Rectal smooth muscle tissue (tissue), 1 donor: Measurements from ENCODE around the gene TBATA.

Experiments used
- H3K27ac ChIP-seq: one replicate; pipeline ENCODE4 v1.7.0; 2013; ENCODE audit warnings: low read depth, low read length, inconsistent platforms
- H3K27me3 ChIP-seq: one replicate; pipeline ENCODE4 v1.7.0; 2013; ENCODE audit warnings: low read length; ENCODE audit not compliant: control insufficient read depth, insufficient read depth
- H3K36me3 ChIP-seq: one replicate; pipeline ENCODE4 v1.7.0; 2013; ENCODE audit warnings: low read length; ENCODE audit not compliant: control insufficient read depth, insufficient read depth
- H3K4me1 ChIP-seq: one replicate; pipeline ENCODE4 v1.7.0; 2013; ENCODE audit warnings: low read length; ENCODE audit not compliant: control insufficient read depth, insufficient read depth
- H3K4me3 ChIP-seq: one replicate; pipeline ENCODE4 v1.7.0; 2013; ENCODE audit warnings: low read length
- H3K9ac ChIP-seq: one replicate; pipeline ENCODE4 v1.7.0; 2013; ENCODE audit warnings: low read length

TBATA gene

DNA sequence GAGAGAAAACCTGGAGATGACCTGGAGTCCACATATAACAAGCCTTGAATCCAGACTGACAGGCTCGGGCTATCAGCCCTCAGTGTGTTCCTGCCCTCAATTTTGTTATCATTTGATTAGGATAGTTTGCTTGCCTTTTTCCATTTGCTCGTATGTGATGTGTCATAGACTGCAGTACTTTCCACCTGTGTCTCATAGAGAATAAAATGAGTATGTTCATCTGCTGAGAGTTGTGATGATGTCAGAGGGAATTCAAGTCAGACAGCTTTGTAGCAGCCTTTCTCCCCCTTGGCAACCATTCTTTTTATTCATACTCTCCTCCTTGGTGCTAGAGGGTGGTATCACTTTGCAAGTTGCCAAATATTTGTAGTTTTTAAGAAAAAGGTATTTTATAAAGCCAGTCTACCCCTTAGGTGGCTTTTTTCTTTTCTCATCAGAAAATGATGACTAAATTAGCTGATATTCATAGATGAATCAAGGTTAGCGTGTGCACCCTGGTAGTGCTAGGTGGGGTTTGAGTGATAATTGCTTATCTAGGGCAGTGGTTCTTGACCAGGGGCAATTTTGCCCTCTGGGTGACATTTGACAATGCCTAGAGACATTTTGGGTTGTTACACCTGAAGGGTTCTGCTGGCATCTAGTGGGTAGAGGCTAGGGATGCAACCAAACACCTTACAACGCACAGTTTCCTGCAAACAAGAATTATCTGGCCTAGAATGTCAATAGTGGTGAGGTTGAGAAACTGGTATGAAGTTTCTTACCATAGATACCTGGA is 36.0 kb upstream of the TBATA start:
- peaks cover 3% of the 10 kb centered on the region for H3K36me3 ChIP-seq
- no peak overlapping the region for H3K9ac ChIP-seq
- H3K4me3 ChIP-seq, result no peak overlapping the region
- no peak overlapping the region for H3K27ac ChIP-seq
- no peaks in the 10 kb centered on the region for H3K27me3 ChIP-seq
- no peaks in the 10 kb centered on the region for H3K4me1 ChIP-seq

GRCh38 chr10:70816220-70816894 is 31.2 kb upstream of the TBATA start:
- no peaks in the 10 kb centered on the region for H3K27me3 ChIP-seq
- peaks cover 3% of the 10 kb centered on the region for H3K36me3 ChIP-seq
- peak overlapping the region; percentile 69 for H3K4me3 ChIP-seq
- H3K27ac ChIP-seq, result peak overlapping the region; percentile 88
- H3K9ac ChIP-seq, result peak overlapping the region; percentile 70
- H3K4me1 ChIP-seq, result no peaks in the 10 kb centered on the region

- Histone ChIP-seq H3K9ac (peak within 1 kb of the TSS; percentile 70), H3K36me3 (peaks cover 3% of the 10 kb centered on the region), H3K27me3 (no peaks in the 10 kb centered on the region), H3K27ac (peak within 1 kb of the TSS; percentile 88), H3K4me3 (peak within 1 kb of the TSS; percentile 69), H3K4me1 (no peaks in the 10 kb centered on the region)
Measured at GRCh38 chr10:70815504-70816219, 30.5 kb upstream of the TBATA start, which contains the start of gene SGPL1. SGPL1 (plus strand) TSS chr10:70815948; CDS start chr10:70816854, 906 bp downstream.

DNA sequence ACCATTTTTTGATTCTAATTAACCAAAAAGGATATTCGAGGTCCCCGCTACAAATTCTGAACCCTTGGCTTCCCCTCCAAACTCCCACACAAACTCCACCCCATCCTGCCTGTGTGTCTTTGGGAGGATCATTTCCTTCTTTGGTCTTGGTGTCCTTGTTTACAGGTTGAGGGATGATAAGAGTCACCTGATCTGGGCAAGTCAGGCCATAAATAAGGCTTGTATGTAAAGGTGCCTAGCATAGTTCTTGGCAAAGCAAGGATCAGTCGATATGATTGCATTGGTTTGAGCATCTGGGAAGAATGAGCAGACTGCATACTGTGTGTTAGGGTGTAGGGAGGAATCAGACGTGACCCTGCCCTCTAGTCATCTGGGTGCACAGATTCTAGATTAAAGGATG is 28.9 kb upstream of the TBATA start:
- H3K4me3 ChIP-seq, result no peak overlapping the region
- H3K36me3 ChIP-seq, result peaks cover 1% of the 10 kb centered on the region
- no peak overlapping the region for H3K9ac ChIP-seq
- H3K27ac ChIP-seq, result no peak overlapping the region
- no peaks in the 10 kb centered on the region for H3K27me3 ChIP-seq
- H3K4me1 ChIP-seq, result no peaks in the 10 kb centered on the region

DNA sequence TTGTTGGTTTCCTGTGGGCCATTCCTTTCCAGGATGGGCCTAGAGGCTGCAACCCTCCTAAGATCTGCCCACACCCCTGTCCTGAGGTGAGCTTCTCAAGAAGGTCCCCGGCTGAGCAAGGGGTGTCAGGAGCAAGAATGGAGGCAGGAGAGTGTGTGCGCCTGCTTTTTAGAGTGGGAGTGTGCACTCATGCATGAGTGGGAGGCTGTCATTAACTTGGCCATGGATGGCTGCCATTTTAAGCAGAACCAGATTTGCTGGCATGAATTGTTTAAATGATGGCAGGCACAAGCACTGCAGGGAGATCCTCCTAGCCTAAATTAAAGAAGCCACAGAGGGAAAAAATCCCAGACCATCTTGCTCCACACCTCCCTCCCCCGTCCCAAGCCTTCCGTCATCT is 27.6 kb upstream of the TBATA start:
- no peaks in the 10 kb centered on the region for H3K36me3 ChIP-seq
- H3K4me3 ChIP-seq, result no peak overlapping the region
- H3K4me1 ChIP-seq, result no peaks in the 10 kb centered on the region
- H3K27me3 ChIP-seq, result no peaks in the 10 kb centered on the region
- no peak overlapping the region for H3K27ac ChIP-seq
- no peak overlapping the region for H3K9ac ChIP-seq

DNA sequence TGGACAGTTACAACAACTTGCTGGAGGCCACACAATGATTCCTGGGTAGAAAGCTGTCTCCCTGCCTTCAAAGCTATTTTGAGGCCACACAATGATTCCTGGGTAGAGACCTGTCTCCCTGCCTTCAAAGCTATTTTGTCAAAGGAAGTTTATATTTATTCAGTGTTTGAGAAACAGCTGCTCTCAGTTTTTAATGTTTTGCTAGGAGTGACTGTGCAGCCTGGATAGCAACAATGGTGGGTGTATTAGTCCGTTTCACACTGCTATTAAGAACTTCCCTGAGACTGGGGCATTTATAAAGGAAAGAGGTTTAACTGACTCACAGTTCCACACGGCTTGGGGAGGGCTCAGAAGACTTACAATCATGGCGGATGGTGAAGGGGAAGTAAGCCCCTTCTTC is 26.7 kb upstream of the TBATA start:
- Histone ChIP-seq H3K27ac (no peak overlapping the region), H3K9ac (no peak overlapping the region), H3K4me1 (no peaks in the 10 kb centered on the region), H3K27me3 (no peaks in the 10 kb centered on the region), H3K4me3 (no peak overlapping the region), H3K36me3 (no peaks in the 10 kb centered on the region)

- no peak overlapping the region for H3K9ac ChIP-seq
- H3K4me1 ChIP-seq, result no peaks in the 10 kb centered on the region
- H3K27ac ChIP-seq, result no peak overlapping the region
- H3K4me3 ChIP-seq, result no peak overlapping the region
- no peaks in the 10 kb centered on the region for H3K27me3 ChIP-seq
- no peaks in the 10 kb centered on the region for H3K36me3 ChIP-seq
Measured at GRCh38 chr10:70810967-70811366, 25.8 kb upstream of the TBATA start.

GRCh38 chr10:70809726-70810125 is 24.5 kb upstream of the TBATA start:
- H3K9ac ChIP-seq, result no peak overlapping the region
- no peak overlapping the region for H3K27ac ChIP-seq
- no peaks in the 10 kb centered on the region for H3K36me3 ChIP-seq
- no peaks in the 10 kb centered on the region for H3K27me3 ChIP-seq
- no peak overlapping the region for H3K4me3 ChIP-seq
- H3K4me1 ChIP-seq, result no peaks in the 10 kb centered on the region

GRCh38 chr10:70809011-70809611 is 23.9 kb upstream of the TBATA start:
- no peaks in the 10 kb centered on the region for H3K36me3 ChIP-seq
- H3K4me3 ChIP-seq, result no peak overlapping the region
- no peak overlapping the region for H3K27ac ChIP-seq
- H3K9ac ChIP-seq, result no peak overlapping the region
- no peaks in the 10 kb centered on the region for H3K4me1 ChIP-seq
- no peaks in the 10 kb centered on the region for H3K27me3 ChIP-seq

- Histone ChIP-seq H3K27ac (no peak overlapping the region), H3K36me3 (no peaks in the 10 kb centered on the region), H3K27me3 (no peaks in the 10 kb centered on the region), H3K9ac (no peak overlapping the region), H3K4me3 (no peak overlapping the region), H3K4me1 (no peaks in the 10 kb centered on the region)
Measured at GRCh38 chr10:70807556-70807955, 22.4 kb upstream of the TBATA start.

- no peaks in the 10 kb centered on the region for H3K36me3 ChIP-seq
- H3K4me1 ChIP-seq, result no peaks in the 10 kb centered on the region
- no peak overlapping the region for H3K27ac ChIP-seq
Measured at GRCh38 chr10:70806841-70807240, 21.7 kb upstream of the TBATA start.

DNA sequence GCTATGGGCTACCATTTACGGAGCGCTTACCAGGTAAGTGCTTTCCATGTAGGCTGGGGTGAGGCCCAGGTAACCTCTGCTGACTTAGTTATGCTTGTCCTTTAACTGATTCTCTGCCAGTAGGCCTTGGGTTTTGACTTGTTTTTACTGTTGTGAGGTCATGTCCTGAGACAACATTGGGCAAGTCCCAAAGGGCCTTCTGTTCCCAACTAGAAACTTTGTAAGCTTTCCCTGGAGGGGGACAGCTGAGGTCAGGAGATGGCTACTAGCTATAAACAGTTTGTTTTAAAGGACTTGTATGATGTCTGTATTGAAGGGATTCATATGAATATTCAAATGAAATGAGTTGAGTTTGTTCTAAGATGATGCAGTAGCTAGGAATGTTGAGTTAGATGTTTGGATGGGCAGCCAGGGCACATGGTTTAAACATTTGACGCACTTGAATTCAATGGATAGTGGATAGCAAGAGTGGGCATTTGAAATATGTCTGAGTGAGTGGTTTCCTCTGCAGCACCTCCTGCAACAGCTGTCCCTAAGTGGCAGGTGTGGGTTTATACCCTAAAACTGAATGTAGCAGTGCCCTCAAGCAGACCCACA is 20.5 kb upstream of the TBATA start:
- H3K4me3 ChIP-seq, result no peak overlapping the region
- no peaks in the 10 kb centered on the region for H3K27me3 ChIP-seq
- no peak overlapping the region for H3K27ac ChIP-seq
- H3K36me3 ChIP-seq, result no peaks in the 10 kb centered on the region
- no peaks in the 10 kb centered on the region for H3K4me1 ChIP-seq
- H3K9ac ChIP-seq, result no peak overlapping the region

More at GRCh38 chr10:70806841-70807240, 21.7 kb upstream of the TBATA start:
- H3K4me3 ChIP-seq, result no peak overlapping the region
- H3K27me3 ChIP-seq, result no peaks in the 10 kb centered on the region
- H3K9ac ChIP-seq, result no peak overlapping the region
